Stimulated activated CD4-positive, alpha-beta T cell treated with anti-CD3 and anti-CD28 coated beads, Interleukin-1b, Interleukin-23, amount 100 ng/mL, for 1 hour (primary cell): Measurements from ENCODE around the gene CD27.
"Not testable (repeated sequence)": the region's sequence is repeated elsewhere in the genome, so short reads cannot be mapped to it uniquely, and the experiment has no call there.

Experiments
- DNase-seq, 2 donors: peaks; one replicate each; pipeline ENCODE4 v3.0.0-alpha.2; 2020; ENCODE audit warnings: low read depth in 2 of 2

CD27 gene

GRCh38 chr12:6444704-6445688, at the start of gene CD27:
CD27 (plus strand) TSS chr12:6444955; CDS start chr12:6445096, 141 bp downstream.
- DNase-seq, result no peak

DNA sequence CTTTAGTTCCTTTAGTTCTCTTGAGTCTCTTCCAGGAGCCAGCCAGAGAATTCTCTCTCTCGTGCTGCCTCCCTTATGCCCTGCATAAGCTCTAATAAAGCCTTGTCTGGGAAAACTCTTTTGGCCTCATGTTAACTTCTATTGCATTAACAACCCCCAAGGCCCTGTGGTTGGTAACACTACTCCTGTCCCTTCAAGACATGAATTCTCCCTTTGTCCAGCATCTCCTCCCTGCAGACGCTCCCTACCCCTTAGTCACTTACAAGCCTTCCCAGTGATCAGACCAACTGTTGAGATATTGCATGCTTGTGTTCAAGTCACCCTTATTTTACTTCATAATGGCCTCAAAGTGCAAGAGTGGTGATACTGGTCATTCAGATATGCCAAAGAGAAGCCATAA, 48.7 kb upstream of the CD27 start:
- DNase-seq, result no peak

DNA sequence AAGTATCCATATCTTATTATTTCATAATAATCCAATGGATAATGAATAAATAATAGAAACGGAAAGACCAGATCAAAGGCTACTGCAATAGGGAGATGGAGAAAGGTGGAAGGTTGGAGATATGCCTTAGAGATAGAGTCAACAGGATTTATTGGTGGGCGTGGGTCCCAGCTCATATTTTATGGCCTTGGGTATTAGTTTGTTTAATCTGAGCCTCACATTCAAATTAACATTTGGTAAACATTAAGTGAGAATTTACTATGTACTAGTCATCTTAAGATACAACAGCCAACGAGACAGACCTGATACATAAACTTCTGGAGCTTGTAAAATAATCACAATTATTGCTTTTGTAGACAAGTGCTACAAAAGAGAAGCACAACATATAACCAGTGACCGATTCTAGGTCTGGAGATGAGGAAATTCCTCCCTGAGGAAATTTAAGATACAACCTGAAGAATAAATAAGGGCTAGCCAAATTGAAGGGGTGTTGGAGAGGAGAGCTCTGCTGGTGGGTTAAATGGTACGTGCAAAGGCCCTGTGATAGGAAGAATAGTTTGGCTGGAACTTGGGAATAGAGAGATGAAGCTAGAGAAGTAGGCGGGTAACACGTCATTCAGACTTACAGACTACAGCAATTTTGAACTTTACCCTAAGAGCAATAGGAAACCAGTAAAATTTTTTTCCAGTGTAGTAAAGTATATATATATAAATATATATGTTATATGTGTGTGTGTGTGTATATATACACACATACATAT, 44.7 kb upstream of the CD27 start:
- no peak for DNase-seq

DNA sequence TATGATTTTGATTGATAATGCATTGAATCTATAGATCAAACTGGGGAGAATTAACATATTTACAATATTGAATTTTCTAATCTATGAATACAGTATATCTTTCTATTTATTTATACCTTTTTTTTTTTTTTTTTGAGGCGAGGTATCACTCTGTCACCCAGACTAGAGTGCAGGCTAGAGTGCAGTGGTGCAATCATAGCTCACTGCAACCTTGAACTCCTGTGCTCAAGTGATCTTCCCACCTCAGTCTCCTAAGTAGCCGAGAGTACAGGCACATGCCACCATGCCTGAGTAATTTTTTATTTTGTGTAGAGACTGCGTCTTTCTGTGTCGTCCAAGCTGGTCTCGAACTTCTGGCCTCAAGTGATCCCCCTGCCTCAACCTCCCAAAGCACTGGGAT, 40.4 kb upstream of the CD27 start:
- no peak for DNase-seq

- no peak for DNase-seq
Observed at GRCh38 chr12:6405963-6406362, 38.8 kb upstream of the CD27 start.

GRCh38 chr12:6407236-6407954, 37.4 kb upstream of the CD27 start:
- no peak for DNase-seq

DNA sequence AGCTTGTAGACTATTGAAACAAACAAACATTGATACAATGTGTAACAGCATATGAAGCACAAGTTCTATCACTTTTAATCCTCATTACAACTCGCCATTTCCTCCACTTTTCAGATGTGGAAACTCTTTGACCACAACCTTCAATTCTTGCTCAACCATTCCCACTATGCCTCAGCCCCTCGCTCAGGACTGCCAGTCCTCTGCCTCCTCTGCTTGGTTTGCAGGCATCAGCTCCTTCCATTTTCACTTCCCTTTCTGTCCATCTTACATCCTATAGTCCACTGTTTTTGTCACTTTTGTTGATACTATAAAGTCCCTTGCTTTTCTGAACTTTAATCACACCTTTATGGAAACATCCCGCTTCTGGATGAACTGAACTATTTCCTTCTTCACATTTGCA, 28.2 kb upstream of the CD27 start:
- DNase-seq, result no peak

GRCh38 chr12:6418796-6419195, 26.0 kb upstream of the CD27 start:
- DNase-seq, result no peak

GRCh38 chr12:6420364-6420763, 24.4 kb upstream of the CD27 start:
- DNase-seq, result no peak

GRCh38 chr12:6423267-6424007, 21.3 kb upstream of the CD27 start:
- DNase-seq, result peak in 1 of 2 donors; percentile 50

DNA sequence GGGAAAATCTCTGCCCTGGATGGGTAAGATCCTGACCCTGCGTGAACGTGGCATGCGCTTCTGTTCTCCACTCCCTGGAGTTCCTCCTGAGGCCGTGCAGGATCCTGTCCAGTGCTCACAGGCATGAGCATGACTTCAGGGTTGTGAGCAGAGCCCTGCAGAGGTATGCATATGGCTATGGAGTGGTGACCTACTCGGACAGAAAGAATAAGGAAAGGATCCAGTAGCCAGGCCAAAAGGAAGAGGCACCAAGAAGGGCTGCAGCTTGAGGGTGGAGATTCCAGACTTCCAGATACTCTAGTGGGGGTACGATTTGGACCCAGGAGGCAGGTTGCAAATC, 20.8 kb upstream of the CD27 start:
- no peak for DNase-seq

GRCh38 chr12:6424866-6425265, 19.9 kb upstream of the CD27 start:
- DNase-seq, result no peak

- no peak for DNase-seq
Observed at GRCh38 chr12:6425590-6426531, 18.9 kb upstream of the CD27 start.

DNA sequence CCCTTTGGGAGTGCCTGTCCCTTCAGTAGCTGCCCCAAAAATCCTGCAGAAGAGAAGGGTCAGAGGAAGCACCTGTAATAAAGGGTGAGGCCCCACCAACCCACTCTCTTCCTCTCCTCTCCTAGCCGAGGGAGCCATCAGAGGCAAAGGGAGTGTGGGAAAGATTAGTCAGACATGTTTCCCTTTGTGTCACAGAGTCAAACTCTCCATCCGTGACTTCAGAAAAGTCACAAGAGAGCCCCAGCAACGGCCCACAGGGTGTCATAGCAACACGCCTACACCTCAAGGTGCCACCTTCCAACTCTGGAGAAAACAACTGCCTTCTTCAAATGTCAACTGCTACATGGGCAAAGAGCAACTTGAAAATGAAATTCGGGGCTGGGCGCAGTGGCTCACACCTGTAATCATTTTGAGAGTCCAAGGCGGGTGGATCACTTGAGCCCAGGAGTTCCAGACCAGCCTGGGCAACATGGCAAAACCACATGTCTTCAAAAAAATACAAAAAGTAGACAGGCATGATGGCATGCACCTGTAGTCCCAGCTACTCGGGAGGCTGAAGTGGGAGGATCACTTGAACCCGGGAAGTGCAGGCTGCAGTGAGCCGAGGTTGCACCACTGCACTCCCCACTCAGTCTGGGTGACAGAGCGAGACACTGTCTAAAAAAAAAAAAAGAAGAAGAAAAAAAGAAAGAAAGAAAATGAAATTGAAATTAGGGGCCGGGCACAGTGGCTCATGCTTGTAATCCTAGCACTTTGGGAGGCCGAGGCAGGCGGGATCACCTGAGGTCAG, 17.7 kb upstream of the CD27 start:
- peak; percentile 72 to 77 for DNase-seq

- not testable (repeated sequence) for DNase-seq
Observed at GRCh38 chr12:6427796-6428195, 17.0 kb upstream of the CD27 start.

- DNase-seq, result no peak
Observed at GRCh38 chr12:6428326-6428725, 16.4 kb upstream of the CD27 start.

DNA sequence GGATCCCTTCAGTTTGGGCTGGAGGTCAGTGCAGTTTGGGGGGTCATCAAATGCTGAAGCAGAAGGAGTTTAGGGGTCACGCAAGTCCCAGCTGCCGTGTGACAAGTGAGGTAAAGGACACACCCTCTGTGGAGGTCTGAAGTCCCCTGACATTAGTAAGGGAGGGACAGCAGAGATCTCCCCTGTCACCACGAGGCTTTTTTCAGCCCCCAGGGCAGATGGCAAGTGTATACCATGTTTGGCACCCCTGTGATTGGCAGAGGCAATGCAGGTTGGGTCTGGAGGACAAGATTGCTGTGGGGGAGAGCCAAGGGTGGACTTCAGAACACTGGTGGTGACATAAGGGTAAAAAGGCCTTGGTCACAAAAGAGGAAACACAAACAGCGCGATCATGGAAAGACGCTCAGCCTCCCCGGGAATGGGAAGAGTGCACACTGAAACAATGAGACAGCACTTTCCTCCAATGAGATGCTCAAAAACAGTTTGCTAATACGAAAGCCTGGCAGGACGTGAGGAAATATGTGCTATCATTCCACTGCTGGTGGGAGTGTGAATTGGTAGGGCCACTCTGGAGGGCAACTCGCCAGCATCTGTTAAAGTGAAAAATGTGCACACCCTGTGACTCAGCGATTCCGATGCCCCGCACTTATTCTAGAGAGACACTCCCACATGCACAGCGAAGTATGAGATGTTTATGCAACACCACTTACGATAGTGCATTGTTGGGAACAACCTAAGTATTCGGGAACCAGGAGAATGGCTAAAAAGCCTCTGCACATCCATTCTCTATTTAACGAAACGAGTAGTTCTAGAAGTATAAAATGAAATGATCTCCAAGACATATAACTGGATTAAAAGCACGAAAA, 14.4 kb upstream of the CD27 start:
- no peak for DNase-seq

GRCh38 chr12:6432991-6433390, 11.8 kb upstream of the CD27 start:
- DNase-seq, result no peak
